Measurements from ENCODE around the gene OR6X1. TPM values are rescaled to one million over a fixed set of nuclear protein-coding genes. Genes with fewer than 3 reads are reported as not detected.
"Not testable (repeated sequence)": the region's sequence is repeated elsewhere in the genome, so short reads cannot be mapped to it uniquely, and the experiment has no call there.

Gene OR6X1
- total RNA-seq, 1 donor = not detected

GRCh38 chr11:123718469-123718868 lies 35.8 kb downstream of the OR6X1 start:
- H3K9me3 ChIP-seq (ENCODE audit: low read depth, low read length) = no peaks in the 10 kb centered on the region
- no peaks in the 10 kb centered on the region for H3K4me1 ChIP-seq (ENCODE audit: insufficient read depth, low read length)
- TF ChIP-seq, protein P1, sequence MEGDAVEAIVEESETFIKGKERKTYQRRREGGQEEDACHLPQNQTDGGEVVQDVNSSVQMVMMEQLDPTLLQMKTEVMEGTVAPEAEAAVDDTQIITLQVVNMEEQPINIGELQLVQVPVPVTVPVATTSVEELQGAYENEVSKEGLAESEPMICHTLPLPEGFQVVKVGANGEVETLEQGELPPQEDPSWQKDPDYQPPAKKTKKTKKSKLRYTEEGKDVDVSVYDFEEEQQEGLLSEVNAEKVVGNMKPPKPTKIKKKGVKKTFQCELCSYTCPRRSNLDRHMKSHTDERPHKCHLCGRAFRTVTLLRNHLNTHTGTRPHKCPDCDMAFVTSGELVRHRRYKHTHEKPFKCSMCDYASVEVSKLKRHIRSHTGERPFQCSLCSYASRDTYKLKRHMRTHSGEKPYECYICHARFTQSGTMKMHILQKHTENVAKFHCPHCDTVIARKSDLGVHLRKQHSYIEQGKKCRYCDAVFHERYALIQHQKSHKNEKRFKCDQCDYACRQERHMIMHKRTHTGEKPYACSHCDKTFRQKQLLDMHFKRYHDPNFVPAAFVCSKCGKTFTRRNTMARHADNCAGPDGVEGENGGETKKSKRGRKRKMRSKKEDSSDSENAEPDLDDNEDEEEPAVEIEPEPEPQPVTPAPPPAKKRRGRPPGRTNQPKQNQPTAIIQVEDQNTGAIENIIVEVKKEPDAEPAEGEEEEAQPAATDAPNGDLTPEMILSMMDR (IDR thresholded peaks at IDR 0.05; ENCODE audit: extremely low read depth, low read depth, low read length) = no peak
- H3K79me2 ChIP-seq (ENCODE audit: insufficient read depth, low read length) = no peaks in the 10 kb centered on the region
- H4K20me1 ChIP-seq (ENCODE audit: insufficient read depth, low read length) = no peaks in the 10 kb centered on the region
- no peak for DNase-seq (ENCODE audit: insufficient read length, low spot score, missing footprints)
- peaks cover 18% of the 10 kb centered on the region for H3K27me3 ChIP-seq (ENCODE audit: insufficient read depth, low read length)
- no peaks in the 10 kb centered on the region for H3K36me3 ChIP-seq (ENCODE audit: insufficient read depth, low read length)
- H3K4me2 ChIP-seq (ENCODE audit: insufficient read depth, low read length) = no peak overlapping the region
- H3K4me3 ChIP-seq (ENCODE audit: insufficient read depth, low read length) = no peak overlapping the region
- no peak overlapping the region for H3K27ac ChIP-seq (ENCODE audit: low read depth, low read length)
- no peak overlapping the region for H2AFZ ChIP-seq (ENCODE audit: low read length)

DNA sequence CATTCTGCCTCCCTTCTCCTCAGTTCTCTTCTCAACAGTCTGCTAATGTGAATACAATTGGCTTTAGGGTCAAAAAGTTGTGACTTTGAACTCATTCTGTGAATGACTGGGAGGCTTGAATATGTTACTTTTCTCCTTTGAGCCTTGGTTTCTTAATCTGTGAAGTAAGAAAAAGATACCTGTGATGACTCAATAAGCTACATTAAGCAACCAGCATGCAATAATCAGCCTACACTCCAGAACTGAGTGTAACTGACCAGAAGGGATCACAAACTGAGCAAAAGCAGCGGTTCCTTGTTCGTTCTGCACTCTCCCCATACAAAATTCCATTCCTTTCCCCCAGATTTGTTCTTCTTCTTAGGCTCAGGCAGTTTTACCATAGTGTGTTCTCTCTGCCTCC lies 36.3 kb downstream of the OR6X1 start:
- H3K4me3 ChIP-seq (ENCODE audit: insufficient read depth, low read length) = no peak overlapping the region
- H3K36me3 ChIP-seq (ENCODE audit: insufficient read depth, low read length) = no peaks in the 10 kb centered on the region
- H3K27ac ChIP-seq (ENCODE audit: low read depth, low read length) = no peak overlapping the region
- DNase-seq (ENCODE audit: insufficient read length, low spot score, missing footprints) = no peak
- H3K79me2 ChIP-seq (ENCODE audit: insufficient read depth, low read length) = no peaks in the 10 kb centered on the region
- H3K9me3 ChIP-seq (ENCODE audit: low read depth, low read length) = no peaks in the 10 kb centered on the region
- no peaks in the 10 kb centered on the region for H3K4me1 ChIP-seq (ENCODE audit: insufficient read depth, low read length)
- H4K20me1 ChIP-seq (ENCODE audit: insufficient read depth, low read length) = no peaks in the 10 kb centered on the region
- H3K4me2 ChIP-seq (ENCODE audit: insufficient read depth, low read length) = no peak overlapping the region
- H3K27me3 ChIP-seq (ENCODE audit: insufficient read depth, low read length) = peaks cover 19% of the 10 kb centered on the region
- TF ChIP-seq, protein P1 (IDR thresholded peaks at IDR 0.05; ENCODE audit: extremely low read depth, low read depth, low read length) = no peak
- no peak overlapping the region for H2AFZ ChIP-seq (ENCODE audit: low read length)

DNA sequence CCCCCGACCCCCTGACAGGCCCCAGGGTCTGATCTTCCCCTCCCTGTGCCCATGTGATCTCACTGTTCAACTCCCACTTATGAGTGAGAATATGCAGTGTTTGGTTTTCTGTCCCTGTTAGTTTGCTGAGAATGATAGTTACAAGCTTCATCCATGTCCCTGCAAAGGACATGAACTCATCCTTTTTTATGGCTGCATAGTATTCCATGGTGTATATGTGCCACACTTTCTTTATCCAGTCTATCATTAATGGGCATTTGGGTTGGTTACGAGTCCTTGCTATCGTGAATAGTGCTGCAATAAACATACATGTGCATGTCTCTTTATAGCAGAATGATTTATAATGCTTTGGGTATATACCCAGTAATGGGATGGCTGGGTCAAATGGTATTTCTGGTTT lies 41.7 kb downstream of the OR6X1 start:
- H3K4me1 ChIP-seq (ENCODE audit: insufficient read depth, low read length); H3K36me3 ChIP-seq (ENCODE audit: insufficient read depth, low read length); H3K9me3 ChIP-seq (ENCODE audit: low read depth, low read length); DNase-seq (ENCODE audit: insufficient read length, low spot score, missing footprints); H2AFZ ChIP-seq (ENCODE audit: low read length); H3K4me3 ChIP-seq (ENCODE audit: insufficient read depth, low read length); H3K27ac ChIP-seq (ENCODE audit: low read depth, low read length); H3K4me2 ChIP-seq (ENCODE audit: insufficient read depth, low read length); H3K79me2 ChIP-seq (ENCODE audit: insufficient read depth, low read length); H4K20me1 ChIP-seq (ENCODE audit: insufficient read depth, low read length): not testable (repeated sequence)
- H3K27me3 ChIP-seq (ENCODE audit: insufficient read depth, low read length) = peaks cover 22% of the 10 kb centered on the region

DNA sequence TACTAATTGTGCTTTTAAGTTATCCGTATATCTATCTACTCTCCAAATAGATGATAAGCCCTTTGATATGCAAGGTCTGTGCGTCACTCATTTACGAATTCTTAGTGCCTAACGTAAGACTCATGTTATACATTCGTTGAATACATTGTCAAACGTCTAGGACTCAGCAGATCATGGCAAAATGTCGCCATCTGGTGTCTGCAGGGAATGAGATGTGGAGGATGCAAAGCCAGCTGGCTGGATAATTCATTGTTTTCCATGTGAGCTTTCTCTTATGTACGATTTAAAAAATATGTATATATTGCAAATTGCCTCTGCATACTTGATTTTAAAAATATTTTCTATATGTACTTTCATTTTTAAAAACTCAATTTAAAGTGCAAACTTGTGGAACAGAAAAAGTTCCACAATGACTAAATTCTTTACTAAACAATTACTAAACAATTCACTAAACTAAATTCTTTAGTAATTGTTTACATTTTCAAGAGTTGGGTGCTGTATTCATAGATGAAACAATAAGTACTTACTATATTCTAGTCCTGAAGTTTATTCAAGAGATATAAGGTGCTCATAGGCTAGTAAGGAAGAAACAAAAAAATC lies 46.6 kb downstream of the OR6X1 start:
- H3K27me3 ChIP-seq (ENCODE audit: insufficient read depth, low read length) = peaks cover 3% of the 10 kb centered on the region
- no peaks in the 10 kb centered on the region for H4K20me1 ChIP-seq (ENCODE audit: insufficient read depth, low read length)
- peaks cover under 1% of the 10 kb centered on the region for H3K4me1 ChIP-seq (ENCODE audit: insufficient read depth, low read length)
- H2AFZ ChIP-seq (ENCODE audit: low read length) = no peak overlapping the region
- H3K27ac ChIP-seq (ENCODE audit: low read depth, low read length) = no peak overlapping the region
- H3K79me2 ChIP-seq (ENCODE audit: insufficient read depth, low read length) = no peaks in the 10 kb centered on the region
- no peaks in the 10 kb centered on the region for H3K9me3 ChIP-seq (ENCODE audit: low read depth, low read length)
- no peaks in the 10 kb centered on the region for H3K36me3 ChIP-seq (ENCODE audit: insufficient read depth, low read length)
- no peak overlapping the region for H3K4me2 ChIP-seq (ENCODE audit: insufficient read depth, low read length)
- TF ChIP-seq, protein P1 (IDR thresholded peaks at IDR 0.05; ENCODE audit: extremely low read depth, low read depth, low read length) = peak; percentile 86
- no peak overlapping the region for H3K4me3 ChIP-seq (ENCODE audit: insufficient read depth, low read length)
- DNase-seq (ENCODE audit: insufficient read length, low spot score, missing footprints) = peak; percentile 80
